Caco-2 (cell line): ENCODE data around the gene NANS. TPM values are rescaled to one million over a fixed set of nuclear protein-coding genes. Genes with fewer than 3 reads are reported as not detected.

Experiments used
- BruUV-seq: library from RNA; stranded (reverse); fragments of 400-500 nt; replicated peaks from 2 replicates; lab custom pipeline; 2021; lab: Mats Ljungman, UMichigan
- CTCF ChIA-PET: fragments of 300-600 bp; sonication (Branson Sonifier 250); formaldehyde crosslinking; loops from one replicate; lab custom pipeline; 2022; ENCODE audit warnings: antibody characterized with exemption; lab: Charles Lee
- POLR2A ChIA-PET: fragments of 300-600 bp; sonication (Branson Sonifier 250); formaldehyde crosslinking; loops from one replicate; lab custom pipeline; 2022; ENCODE audit warnings: antibody characterized with exemption; lab: Charles Lee
- DNase-seq, 2 experiments: peaks; one replicate each; pipeline versions ENCODE4 v3.0.0 to v3.0.0-alpha.2; 2020 to 2022
- H3K27me3 ChIP-seq: replicated peaks from 2 replicates; pipeline ENCODE4 v1.6.0; 2011; ENCODE audit warnings: low read length; ENCODE audit not compliant: control insufficient read depth, insufficient read depth
- H3K36me3 ChIP-seq: 2 replicates; pipeline ENCODE4 v1.5.1; 2011; ENCODE audit warnings: low read length; ENCODE audit not compliant: control insufficient read depth, insufficient read depth
- H3K4me1 ChIP-seq: fragments of 250-450 bp; sonication (Bioruptor Pico); 2 replicates; pipeline ENCODE4 v1.5.1; 2020; ENCODE audit warnings: mild to moderate bottlenecking
- H3K4me3 ChIP-seq: 2 replicates; pipeline ENCODE4 v1.5.1; 2011; ENCODE audit warnings: low read depth, mild to moderate bottlenecking, control low read depth, low read length
- H3K9me3 ChIP-seq: fragments of 250-450 bp; sonication (Bioruptor Pico); 2 replicates; pipeline ENCODE4 v1.5.1; 2020; ENCODE audit warnings: mild to moderate bottlenecking, moderate library complexity
- H3K27ac Mint-ChIP-seq: one replicate; pipeline ENCODE4 v1.8.0; 2022; ENCODE audit warnings: mixed read lengths; ENCODE audit not compliant: unreplicated experiment
- H3K27me3 Mint-ChIP-seq: one replicate; pipeline ENCODE4 v1.8.0; 2022; ENCODE audit warnings: mixed read lengths; ENCODE audit not compliant: insufficient read depth, unreplicated experiment
- H3K36me3 Mint-ChIP-seq: one replicate; pipeline ENCODE4 v1.8.0; 2022; ENCODE audit warnings: mild to moderate bottlenecking, mixed read lengths; ENCODE audit not compliant: insufficient read depth, unreplicated experiment
- H3K4me1 Mint-ChIP-seq: one replicate; pipeline ENCODE4 v1.8.0; 2022; ENCODE audit warnings: low read depth, mixed read lengths; ENCODE audit not compliant: unreplicated experiment
- H3K4me3 Mint-ChIP-seq: one replicate; pipeline ENCODE4 v1.8.0; 2022; ENCODE audit warnings: mild to moderate bottlenecking, moderate library complexity, mixed read lengths; ENCODE audit not compliant: unreplicated experiment
- H3K9me3 Mint-ChIP-seq: one replicate; pipeline ENCODE4 v1.8.0; 2022; ENCODE audit warnings: mixed read lengths; ENCODE audit not compliant: unreplicated experiment
- intact Hi-C: fragments of 100-400 bp; cut with micrococcal nuclease; formaldehyde crosslinking; loops from one replicate; pipeline ENCODE4 v1.10.0; 2022; ENCODE audit not compliant: unreplicated experiment
- total RNA-seq: library from RNA; stranded (reverse); gene quantifications from 2 replicates; pipeline ENCODE4 v1.2.3, GENCODE V29; 2022
- TF ChIP-seq, protein P1 (sequence below), 2 experiments: fragments of 200-600 bp in 1 of 2; IDR thresholded peaks; 1 replicate in 1 of 2; 2 replicates in 1 of 2; pipeline versions ENCODE4 v1.5.1 to v1.8.0; 2011 to 2022; ENCODE audit warnings: antibody characterized with exemption in 1 of 2, control low read depth in 1 of 2, inconsistent platforms in 1 of 2, low read depth in 1 of 2, low read length in 1 of 2, mild to moderate bottlenecking in 1 of 2, moderate library complexity in 1 of 2; ENCODE audit not compliant: insufficient read depth in 1 of 2, severe bottlenecking in 1 of 2, unreplicated experiment in 1 of 2

The NANS gene
- total RNA-seq, 1 experiment from 2014 or later, result 68.7 TPM

DNA sequence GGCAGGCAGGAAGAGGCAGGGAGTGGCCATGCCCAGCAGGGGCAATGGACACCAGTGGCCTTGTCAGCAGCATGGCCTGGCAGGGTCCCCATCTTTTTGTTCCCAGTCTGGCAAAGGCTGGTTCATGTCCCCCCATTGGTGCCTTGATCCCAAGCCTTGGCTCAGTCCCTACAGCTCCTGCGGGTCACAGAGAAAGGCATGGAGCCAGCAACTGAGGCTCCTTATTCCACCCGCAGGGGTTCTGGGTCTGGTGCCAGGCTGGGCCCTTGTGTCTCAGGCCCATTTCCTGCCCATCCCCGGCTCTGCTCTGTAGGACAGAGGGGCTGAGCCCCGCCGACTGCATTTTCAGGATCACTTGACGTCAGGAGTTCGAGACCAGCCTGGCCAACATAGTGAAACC lies 48.5 kb downstream of the NANS start:
- Mint-ChIP-seq H3K4me3 (no peak overlapping the region), H3K9me3 (no peaks in the 10 kb centered on the region), H3K27ac (no peak overlapping the region), H3K27me3 (no peaks in the 10 kb centered on the region), H3K4me1 (peaks cover 12% of the 10 kb centered on the region), H3K36me3 (peaks cover 41% of the 10 kb centered on the region)
- no TSS peak for BruUV-seq
- ChIA-PET CTCF (no interaction called here), POLR2A (no interaction called here)
- peak in 1 of 2 experiments; percentile 26 for DNase-seq
- no peaks in the 10 kb centered on the region for H3K27me3 ChIP-seq
- TF ChIP-seq, protein P1, sequence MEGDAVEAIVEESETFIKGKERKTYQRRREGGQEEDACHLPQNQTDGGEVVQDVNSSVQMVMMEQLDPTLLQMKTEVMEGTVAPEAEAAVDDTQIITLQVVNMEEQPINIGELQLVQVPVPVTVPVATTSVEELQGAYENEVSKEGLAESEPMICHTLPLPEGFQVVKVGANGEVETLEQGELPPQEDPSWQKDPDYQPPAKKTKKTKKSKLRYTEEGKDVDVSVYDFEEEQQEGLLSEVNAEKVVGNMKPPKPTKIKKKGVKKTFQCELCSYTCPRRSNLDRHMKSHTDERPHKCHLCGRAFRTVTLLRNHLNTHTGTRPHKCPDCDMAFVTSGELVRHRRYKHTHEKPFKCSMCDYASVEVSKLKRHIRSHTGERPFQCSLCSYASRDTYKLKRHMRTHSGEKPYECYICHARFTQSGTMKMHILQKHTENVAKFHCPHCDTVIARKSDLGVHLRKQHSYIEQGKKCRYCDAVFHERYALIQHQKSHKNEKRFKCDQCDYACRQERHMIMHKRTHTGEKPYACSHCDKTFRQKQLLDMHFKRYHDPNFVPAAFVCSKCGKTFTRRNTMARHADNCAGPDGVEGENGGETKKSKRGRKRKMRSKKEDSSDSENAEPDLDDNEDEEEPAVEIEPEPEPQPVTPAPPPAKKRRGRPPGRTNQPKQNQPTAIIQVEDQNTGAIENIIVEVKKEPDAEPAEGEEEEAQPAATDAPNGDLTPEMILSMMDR (IDR thresholded peaks at IDR 0.05; ENCODE audit: insufficient read depth in 1 of 2, low read depth in 1 of 2, low read length in 1 of 2, severe bottlenecking in 1 of 2, unreplicated experiment in 1 of 2), result no peak
- H3K4me3 ChIP-seq, result no peak overlapping the region
- peaks cover 12% of the 10 kb centered on the region for H3K4me1 ChIP-seq
- peaks cover 14% of the 10 kb centered on the region for H3K9me3 ChIP-seq
- intact Hi-C loops, result no loop called here
- H3K36me3 ChIP-seq, result peaks cover 7% of the 10 kb centered on the region

DNA sequence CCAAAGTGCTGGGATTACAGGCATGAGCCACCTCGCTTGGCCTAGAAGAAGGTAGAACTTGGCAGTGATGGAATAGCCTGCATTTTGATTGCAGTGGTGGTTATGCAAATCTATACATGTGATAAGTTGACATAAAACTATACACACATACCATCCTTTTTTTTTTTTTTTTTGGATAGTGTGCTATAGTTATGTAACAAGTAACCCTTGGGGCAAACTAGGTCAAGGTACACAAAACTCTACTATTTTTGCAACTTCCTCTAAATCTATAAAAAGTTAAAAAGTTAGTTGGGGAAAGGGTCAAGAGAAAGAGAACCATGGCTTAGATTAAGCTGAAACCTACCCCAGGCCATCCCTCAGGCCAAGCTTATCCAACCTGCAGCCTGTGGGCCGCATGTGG lies 51.4 kb downstream of the NANS start:
- Mint-ChIP-seq H3K36me3 (peaks cover 42% of the 10 kb centered on the region), H3K27ac (no peak overlapping the region), H3K4me1 (no peaks in the 10 kb centered on the region), H3K4me3 (no peak overlapping the region), H3K9me3 (no peaks in the 10 kb centered on the region), H3K27me3 (no peaks in the 10 kb centered on the region)
- H3K4me3 ChIP-seq, result no peak overlapping the region
- H3K9me3 ChIP-seq, result peaks cover 14% of the 10 kb centered on the region
- POLR2A ChIA-PET, result no interaction called here
- H3K36me3 ChIP-seq, result peaks cover 8% of the 10 kb centered on the region
- DNase-seq, result no peak
- H3K27me3 ChIP-seq, result no peaks in the 10 kb centered on the region
- intact Hi-C loops, result no loop called here
- CTCF ChIA-PET, result no interaction called here
- TF ChIP-seq, protein P1 (IDR thresholded peaks at IDR 0.05; ENCODE audit: insufficient read depth in 1 of 2, low read depth in 1 of 2, low read length in 1 of 2, severe bottlenecking in 1 of 2, unreplicated experiment in 1 of 2), result no peak
- no peaks in the 10 kb centered on the region for H3K4me1 ChIP-seq
- TSS peak; percentile 5 for BruUV-seq

DNA sequence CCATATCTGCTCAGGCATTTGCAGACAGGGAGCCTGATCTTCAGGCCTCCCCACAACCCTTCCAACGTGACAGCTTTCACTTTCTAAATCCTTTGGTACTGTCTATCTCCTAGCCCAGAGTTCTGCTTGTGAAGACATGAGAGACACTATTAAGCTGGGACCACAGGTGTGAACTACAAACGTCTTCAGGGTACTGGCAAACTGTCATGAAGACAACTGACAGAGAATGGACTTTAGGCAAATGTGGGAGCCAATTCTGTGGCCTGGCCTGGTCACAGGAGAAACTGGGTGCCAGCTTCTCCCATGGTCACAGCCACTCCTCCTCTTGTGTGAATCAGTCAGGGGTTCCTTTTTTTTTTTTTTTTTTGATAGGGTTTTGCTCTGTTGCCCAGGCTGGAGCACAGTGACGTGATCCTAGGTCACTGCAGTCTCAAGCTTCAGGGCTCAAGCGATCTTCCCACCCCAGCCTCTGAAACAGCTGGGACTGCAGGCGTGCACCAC lies 52.0 kb downstream of the NANS start:
- Mint-ChIP-seq H3K36me3 (peaks cover 42% of the 10 kb centered on the region), H3K9me3 (no peaks in the 10 kb centered on the region), H3K27me3 (no peaks in the 10 kb centered on the region), H3K4me3 (no peak overlapping the region), H3K27ac (no peak overlapping the region), H3K4me1 (no peaks in the 10 kb centered on the region)
- H3K4me3 ChIP-seq, result no peak overlapping the region
- CTCF ChIA-PET, result no interaction called here
- no peaks in the 10 kb centered on the region for H3K4me1 ChIP-seq
- intact Hi-C loops, result no loop called here
- no TSS peak for BruUV-seq
- peak in 1 of 2 experiments; percentile 3 for DNase-seq
- TF ChIP-seq, protein P1 (IDR thresholded peaks at IDR 0.05; ENCODE audit: insufficient read depth in 1 of 2, low read depth in 1 of 2, low read length in 1 of 2, severe bottlenecking in 1 of 2, unreplicated experiment in 1 of 2), result no peak
- peaks cover 14% of the 10 kb centered on the region for H3K9me3 ChIP-seq
- H3K27me3 ChIP-seq, result no peaks in the 10 kb centered on the region
- peaks cover 8% of the 10 kb centered on the region for H3K36me3 ChIP-seq
- POLR2A ChIA-PET, result no interaction called here
